K562 (cell line): ENCODE results near the gene KIF20A. TPM values are rescaled to one million over a fixed set of nuclear protein-coding genes. Genes with fewer than 3 reads are reported as not detected.

Experiments used
- ARID3B ChIP-seq: fragments of 250-450 bp; sonication (Bioruptor Pico); IDR thresholded peaks from 2 replicates; pipeline ENCODE4 v1.4.0; 2020; ENCODE audit warnings: borderline replicate concordance
- CBX3 ChIP-seq, 2 experiments: IDR thresholded peaks; 1 replicate in 1 of 2; 2 replicates in 1 of 2; pipeline ENCODE4 v1.6.1; 2012; ENCODE audit warnings: inconsistent platforms in 2 of 2, low read length in 2 of 2, borderline replicate concordance in 1 of 2, control low read depth in 1 of 2
- E2F6 ChIP-seq, 2 experiments: IDR thresholded peaks; 2 replicates each; pipeline ENCODE4 v1.6.1; 2011; ENCODE audit warnings: borderline replicate concordance in 1 of 2, control low read depth in 1 of 2, low read depth in 1 of 2, low read length in 1 of 2, mild to moderate bottlenecking in 1 of 2, mixed read lengths in 1 of 2, moderate library complexity in 1 of 2; ENCODE audit not compliant: insufficient read depth in 1 of 2, insufficient read length in 1 of 2, poor library complexity in 1 of 2, severe bottlenecking in 1 of 2; ENCODE audit errors: extremely low read depth in 1 of 2
- E2F8 ChIP-seq: fragments of 450-650 bp; IDR thresholded peaks from 2 replicates; pipeline ENCODE4 v1.7.1; 2018; ENCODE audit warnings: mild to moderate bottlenecking, low read depth; ENCODE audit not compliant: partially characterized antibody
- ID3 ChIP-seq, 2 experiments: fragments of 250-450 bp in 1 of 2; fragments of 450-650 bp in 1 of 2; sonication (Bioruptor Pico) in 1 of 2; IDR thresholded peaks; 2 replicates each; pipeline versions ENCODE4 v1.6.1 to v1.8.0; 2016 to 2021; ENCODE audit warnings: mild to moderate bottlenecking in 2 of 2, moderate library complexity in 2 of 2, missing compliant biosample characterization in 1 of 2, missing genetic modification characterization in 1 of 2
- KDM4B ChIP-seq, 2 experiments: fragments of 450-650 bp in 1 of 2; sonication (generic) in 1 of 2; IDR thresholded peaks; 2 replicates each; pipeline ENCODE4 v1.6.1; 2016 to 2017; ENCODE audit warnings: borderline replicate concordance in 2 of 2, antibody characterized with exemption in 1 of 2, low read depth in 1 of 2, mild to moderate bottlenecking in 1 of 2
- NEUROD1 ChIP-seq: fragments of 150-350 bp; IDR thresholded peaks from 2 replicates; pipeline ENCODE4 v1.6.1; 2014; ENCODE audit warnings: borderline replicate concordance, low read length, low read depth; ENCODE audit not compliant: partially characterized antibody
- NR2C1 ChIP-seq, 2 experiments: fragments of 450-650 bp; IDR thresholded peaks; 2 replicates each; pipeline ENCODE4 v1.6.1; 2017; ENCODE audit warnings: mild to moderate bottlenecking in 2 of 2, antibody characterized with exemption in 1 of 2, inconsistent platforms in 1 of 2, missing compliant biosample characterization in 1 of 2, missing genetic modification characterization in 1 of 2
- RBM14 ChIP-seq: fragments of 200-400 bp; formaldehyde crosslinking; IDR thresholded peaks from 2 replicates; pipeline ENCODE4 v1.6.1; 2018; ENCODE audit warnings: low read depth, mild to moderate bottlenecking, low read length, moderate library complexity, borderline replicate concordance; ENCODE audit not compliant: insufficient read depth
- SRSF7 ChIP-seq: fragments of 200-400 bp; formaldehyde crosslinking; optimal IDR thresholded peaks from 2 replicates; pipeline ENCODE3; 2017; ENCODE audit warnings: mild to moderate bottlenecking, low read depth, low read length
- TEAD2 ChIP-seq: fragments of 450-650 bp; IDR thresholded peaks from 2 replicates; pipeline ENCODE4 v1.6.1; 2016; ENCODE audit warnings: missing genetic modification characterization, control low read depth, missing compliant biosample characterization
- TFAP4 ChIP-seq: sonication (generic); formaldehyde crosslinking; IDR thresholded peaks from 2 replicates; pipeline ENCODE4 v1.8.0; 2022; ENCODE audit warnings: missing genetic modification reagents, mild to moderate bottlenecking, moderate library complexity, borderline replicate concordance
- TRIM24 ChIP-seq, 2 experiments: fragments of 450-650 bp; IDR thresholded peaks; 2 replicates each; pipeline ENCODE4 v1.6.1; 2016
- ZNF449 ChIP-seq: fragments of 250-450 bp; sonication (Bioruptor Pico); IDR thresholded peaks from 2 replicates; pipeline ENCODE4 v1.8.0; 2022; ENCODE audit warnings: moderate library complexity, mild to moderate bottlenecking, inconsistent platforms
- polyA plus RNA-seq, 8 experiments: library from polyadenylated mRNA; depleted of rRNA in 4 of 8; stranded (reverse) in 5 of 8; unstranded in 3 of 8; fragments of >200 nt; fragmentation: Nextera tagmentation in 2 of 8; fragmentation: Illumina TruSeq in 1 of 8; extraction: Ambion mirVana in 2 of 8; extraction: Trizol in 1 of 8; gene quantifications; 2 replicates each; pipeline versions ENCODE4 v1.2.1 to v1.2.3, GENCODE V29; 2011 to 2014; ENCODE audit warnings: inconsistent platforms in 1 of 8, missing spikeins in 1 of 8
- total RNA-seq, 7 experiments: library from RNA; depleted of rRNA in 6 of 7; stranded (reverse); fragments of >200 nt in 6 of 7; fragmentation: Illumina TruSeq in 2 of 7; extraction: Trizol in 2 of 7; gene quantifications; 2 replicates each; pipeline versions ENCODE4 v1.2.1 to v1.2.3, GENCODE V29; 2011 to 2021; ENCODE audit warnings: low replicate concordance in 1 of 7

The KIF20A gene
- total and polyA plus RNA-seq, 9 of the 15 experiments (the other 6 are each of a cell fraction or from before 2014, with no cell fraction given), result 36.8 to 61.2 (median 55.5) TPM

GRCh38 chr5:138178516-138179276 lies at the start of gene KIF20A, which contains the start of gene BRD8 (continued):
- TF ChIP-seq KDM4B (IDR thresholded peaks at IDR 0.05; ENCODE audit: borderline replicate concordance in 2 of 2, low read depth in 1 of 2) (no peak), TFAP4 (CRISPR knock-in tag) (peak; percentile 30; the same call in 1 of the 2 replicates), ARID3B (CRISPR knock-in tag) (no peak), ZNF449 (CRISPR knock-in tag) (no peak), RBM14 (no peak), E2F8 (peak; percentile 61), TEAD2 (tag) (peak; percentile 63; the same call in 1 of the 2 replicates), NEUROD1 (peak; percentile 27), ID3 (CRISPR knock-in tag; IDR thresholded peaks at IDR 0.05) (no peak), ID3 (tag; IDR thresholded peaks at IDR 0.05) (peak; percentile 47; the same call in 1 of the 2 replicates), SRSF7 (no peak), E2F6 (IDR thresholded peaks at IDR 0.05; ENCODE audit: borderline replicate concordance in 1 of 2, extremely low read depth in 1 of 2, insufficient read depth in 1 of 2, insufficient read length in 1 of 2, low read depth in 1 of 2, low read length in 1 of 2, poor library complexity in 1 of 2, severe bottlenecking in 1 of 2) (peak in 1 of 2 experiments; percentile 87), NR2C1 (IDR thresholded peaks at IDR 0.05) (peak; percentile 99), NR2C1 (tag; IDR thresholded peaks at IDR 0.05) (peak; percentile 99), CBX3 (IDR thresholded peaks at IDR 0.05; ENCODE audit: borderline replicate concordance in 1 of 2, low read length in 2 of 2) (peak in 1 of 2 experiments; percentile 23; a peak in 2 of 3 replicates), TRIM24 (IDR thresholded peaks at IDR 0.05) (0 out of 4 replicates have a peak, but pooled peaks of 1 of the 2 experiments have one; percentile 7)
